K562 (cell line): Measurements from ENCODE around the gene TINCR.

ENCODE experiments used
- CREB1 ChIP-seq, 2 experiments: sonication (generic) in 1 of 2; formaldehyde crosslinking in 1 of 2; IDR thresholded peaks; 2 replicates each; pipeline versions ENCODE4 v1.6.1 to v1.8.0; 2012 to 2022; ENCODE audit warnings: inconsistent platforms in 1 of 2, mild to moderate bottlenecking in 1 of 2, missing genetic modification reagents in 1 of 2, moderate library complexity in 1 of 2
- CTCF ChIP-seq, 3 experiments: IDR thresholded peaks in 2 of 3; conservative IDR thresholded peaks in 1 of 3; 2 replicates each; pipeline ENCODE4 v1.5.1; 2011 to 2012; ENCODE audit warnings: low read length in 3 of 3, mild to moderate bottlenecking in 3 of 3, control low read depth in 2 of 3, improper control_type of control experiment in 1 of 3, inconsistent platforms in 1 of 3, low read depth in 1 of 3, mixed read lengths in 1 of 3, moderate library complexity in 1 of 3; ENCODE audit not compliant: insufficient read depth in 2 of 3
- EZH2 ChIP-seq: IDR thresholded peaks from 2 replicates; pipeline ENCODE4 v1.6.1; 2012; ENCODE audit warnings: low read depth, mild to moderate bottlenecking, inconsistent platforms, low read length, borderline replicate concordance
- HCFC1 ChIP-seq: IDR thresholded peaks from 2 replicates; pipeline ENCODE4 v1.6.1; 2012; ENCODE audit warnings: low read depth, low read length, improper control_type of control experiment
- ZNF324 ChIP-seq: fragments of 250-450 bp; sonication (Bioruptor Pico); IDR thresholded peaks from 2 replicates; pipeline ENCODE4 v1.4.0; 2020; ENCODE audit warnings: mild to moderate bottlenecking
- ZNF655 ChIP-seq: fragments of 250-450 bp; sonication (Bioruptor Pico); IDR thresholded peaks from 2 replicates; pipeline ENCODE4 v1.5.0; 2021
- TF ChIP-seq, protein P1 (sequence below): sonication (generic); formaldehyde crosslinking; IDR thresholded peaks from 2 replicates; pipeline ENCODE4 v1.8.1; 2023; ENCODE audit warnings: mild to moderate bottlenecking, missing genetic modification reagents

GRCh38 chr19:5553892-5554291 is 13.9 kb downstream of the TINCR start:
- TF ChIP-seq EZH2 (no peak), ZNF324 (CRISPR knock-in tag) (no peak), ZNF655 (CRISPR knock-in tag) (no peak), HCFC1 (no peak), CTCF (IDR thresholded peaks at IDR 0.05 in 2 of 3, conservative IDR thresholded peaks at IDR 0.05 in 1 of 3; ENCODE audit: insufficient read depth in 2 of 3, low read depth in 1 of 3, low read length in 3 of 3) (no peak), CREB1 (IDR thresholded peaks at IDR 0.05) (no peak), CREB1 (CRISPR knock-in tag; IDR thresholded peaks at IDR 0.05) (no peak)
- TF ChIP-seq, protein P1, sequence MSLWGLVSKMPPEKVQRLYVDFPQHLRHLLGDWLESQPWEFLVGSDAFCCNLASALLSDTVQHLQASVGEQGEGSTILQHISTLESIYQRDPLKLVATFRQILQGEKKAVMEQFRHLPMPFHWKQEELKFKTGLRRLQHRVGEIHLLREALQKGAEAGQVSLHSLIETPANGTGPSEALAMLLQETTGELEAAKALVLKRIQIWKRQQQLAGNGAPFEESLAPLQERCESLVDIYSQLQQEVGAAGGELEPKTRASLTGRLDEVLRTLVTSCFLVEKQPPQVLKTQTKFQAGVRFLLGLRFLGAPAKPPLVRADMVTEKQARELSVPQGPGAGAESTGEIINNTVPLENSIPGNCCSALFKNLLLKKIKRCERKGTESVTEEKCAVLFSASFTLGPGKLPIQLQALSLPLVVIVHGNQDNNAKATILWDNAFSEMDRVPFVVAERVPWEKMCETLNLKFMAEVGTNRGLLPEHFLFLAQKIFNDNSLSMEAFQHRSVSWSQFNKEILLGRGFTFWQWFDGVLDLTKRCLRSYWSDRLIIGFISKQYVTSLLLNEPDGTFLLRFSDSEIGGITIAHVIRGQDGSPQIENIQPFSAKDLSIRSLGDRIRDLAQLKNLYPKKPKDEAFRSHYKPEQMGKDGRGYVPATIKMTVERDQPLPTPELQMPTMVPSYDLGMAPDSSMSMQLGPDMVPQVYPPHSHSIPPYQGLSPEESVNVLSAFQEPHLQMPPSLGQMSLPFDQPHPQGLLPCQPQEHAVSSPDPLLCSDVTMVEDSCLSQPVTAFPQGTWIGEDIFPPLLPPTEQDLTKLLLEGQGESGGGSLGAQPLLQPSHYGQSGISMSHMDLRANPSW (CRISPR knock-in tag): no peak
